Motor neuron (in vitro differentiated cells): Measurements from ENCODE around the gene SLC39A7. TPM values are rescaled to one million over a fixed set of nuclear protein-coding genes. Genes with fewer than 3 reads are reported as not detected.
A peak's percentile ranks its signal among the peaks of the same experiment; 100 is the strongest.

Experiments used
- ATAC-seq, 8 experiments: fragments of 200-7000 bp; cut with Tn5 transposase; replicated peaks in 6 of 8; 2 replicates each; pipeline ENCODE4 v1.8.0; 2021; ENCODE audit warnings: mild to moderate bottlenecking in 8 of 8, moderate library complexity in 8 of 8
- H3K27ac ChIP-seq, 2 donors: fragments of 250-450 bp; sonication (Bioruptor Pico); 2 replicates each; pipeline ENCODE4 v1.9.0; 2021; ENCODE audit warnings: antibody characterized with exemption in 2 of 2, mild to moderate bottlenecking in 2 of 2, moderate library complexity in 1 of 2
- H3K4me1 ChIP-seq, 2 donors: fragments of 250-450 bp; sonication (Bioruptor Pico); replicated peaks in 1 of 2; 2 replicates each; pipeline ENCODE4 v1.6.1; 2021; ENCODE audit warnings: antibody characterized with exemption in 2 of 2, mild to moderate bottlenecking in 2 of 2, moderate library complexity in 1 of 2
- H3K4me3 ChIP-seq, 5 donors: fragments of 250-450 bp; sonication (Bioruptor Pico); 2 replicates each; pipeline ENCODE4 v1.9.0; 2021; ENCODE audit warnings: antibody characterized with exemption in 5 of 5, mild to moderate bottlenecking in 5 of 5, moderate library complexity in 4 of 5
- WGBS, 10 experiments: fragments of 450-650 bp; shearing (Covaris generic); methylation state at CpG; one replicate each; pipeline ENCODE4 v1.0.0; 2022; 5-methylcytosine and 5-hydroxymethylcytosine counted together
- in situ Hi-C, 9 experiments: fragments of 400-800 bp; cut with MboI; loops; one replicate each; pipeline ENCODE4 v1.15.0; 2021; ENCODE audit warnings: low sequenced_read_pairs in 9 of 9, low pct_unique_long_range_greater_than_20kb in 2 of 9; ENCODE audit not compliant: unreplicated experiment in 9 of 9
- total RNA-seq, 8 experiments: library from RNA; unstranded; fragments of 300-600 nt; gene quantifications; 2 replicates each; pipeline versions ENCODE4 v1.2.3 to v1.2.4, GENCODE V29; 2022

The SLC39A7 gene
- total RNA-seq, 8 experiments from 2014 or later, result 69.2 to 143 (median 132) TPM

GRCh38 chr6:33248643-33248931 lies 47.9 kb downstream of the SLC39A7 start:
- peak; percentile 1 to 11 (median 6) for ATAC-seq
- 0 to 12% (median 1%) methylated on average over 3 to 12 of the region's 18 CpGs; no CpG with 5 or more reads in 6 of the 10 experiments for WGBS, 10 experiments
- H3K4me1 ChIP-seq, result peaks cover 12 to 14% of the 10 kb centered on the region in 2 donors
- in situ Hi-C loops, result loop anchor here in 7 of 9 experiments (5.0 to 25.0 kb wide), 4 partner anchors 81 to 236 kb away; partner anchors contain the start of gene HLA-DOA (in 5 of the 7)
- H3K4me3 ChIP-seq, result peak overlapping the region; percentile 38 to 52 (median 45)
- H3K27ac ChIP-seq, result no peak overlapping the region

GRCh38 chr6:33248932-33249731 lies 48.5 kb downstream of the SLC39A7 start:
- WGBS, 10 experiments, result 0 to 9% (median 0%) methylated on average over 6 to 33 of the region's 58 CpGs; no CpG with 5 or more reads in 3 of the 10 experiments
- in situ Hi-C loops, result loop anchor here in 7 of 9 experiments (5.0 to 25.0 kb wide), 4 partner anchors 82 to 237 kb away; partner anchors contain the start of gene HLA-DOA (in 5 of the 7)
- H3K4me1 ChIP-seq, result peaks cover 12 to 14% of the 10 kb centered on the region in 2 donors
- peak overlapping the region; percentile 63 to 82 for H3K27ac ChIP-seq
- H3K4me3 ChIP-seq, result peak overlapping the region; percentile 38 to 52 (median 45)
- peak; percentile 86 to 96 (median 90) for ATAC-seq

- in situ Hi-C loops, result loop anchor here in 7 of 9 experiments (5.0 to 25.0 kb wide), 4 partner anchors 83 to 238 kb away; partner anchors contain the start of gene HLA-DOA (in 5 of the 7)
- ATAC-seq, result peak in 6 of 8 experiments; percentile 0 to 22 (median 15)
- Histone ChIP-seq H3K27ac (peak overlapping the region; percentile 63 to 82), H3K4me1 (peaks cover 12 to 14% of the 10 kb centered on the region in 2 donors), H3K4me3 (peak overlapping the region; percentile 38 to 52 (median 45))
- 0 to 55% (median 23%) methylated on average over 1 to 11 of the region's 15 CpGs; no CpG with 5 or more reads in 2 of the 10 experiments for WGBS, 10 experiments
Measured at GRCh38 chr6:33249732-33250630, 49.3 kb downstream of the SLC39A7 start.

GRCh38 chr6:33250731-33251130 lies 50.1 kb downstream of the SLC39A7 start:
- Histone ChIP-seq H3K4me3 (no peak overlapping the region), H3K27ac (no peak overlapping the region), H3K4me1 (peaks cover 12 to 14% of the 10 kb centered on the region in 2 donors)
- 90 to 100% (median 97%) methylated on average over 1 to 11 of the region's 13 CpGs; no CpG with 5 or more reads in 3 of the 10 experiments for WGBS, 10 experiments
- in situ Hi-C loops, result no loop called here
- no peak for ATAC-seq

- H3K4me1 ChIP-seq, result peaks cover 12 to 14% of the 10 kb centered on the region in 2 donors
- no peak overlapping the region for H3K27ac ChIP-seq
- ATAC-seq, result no peak
- 51 to 100% (median 94%) methylated on average over 3 to 6 of the region's 6 CpGs for WGBS, 10 experiments
- no peak overlapping the region for H3K4me3 ChIP-seq
- in situ Hi-C loops, result no loop called here
Measured at GRCh38 chr6:33251395-33252012, 50.8 kb downstream of the SLC39A7 start.

GRCh38 chr6:33252759-33253158 lies 52.1 kb downstream of the SLC39A7 start:
- in situ Hi-C loops, result no loop called here
- ATAC-seq, result no peak
- H3K27ac ChIP-seq, result no peak overlapping the region
- peaks cover 12% of the 10 kb centered on the region in 2 donors for H3K4me1 ChIP-seq
- H3K4me3 ChIP-seq, result no peak overlapping the region

Other genes with a start within 250 kb of the SLC39A7 start
- gene HLA-DMA, start 247.8 kb upstream of the SLC39A7 start, total RNA-seq, result 1 to 10 TPM in 4 of 8 experiments, under 1 TPM in 4; 0.46 to 6.1 (median 1.3) TPM
- 100 to 1,000 TPM; 124 to 401 (median 193) TPM for gene BRD2, start 232.3 kb upstream of the SLC39A7 start, total RNA-seq
- 1 to 10 TPM in 1 of 8 experiments, under 1 TPM in 7; 0.21 to 1.3 (median 0.54) TPM for gene HLA-DOA, start 191.3 kb upstream of the SLC39A7 start, total RNA-seq
- 1 to 10 TPM in 2 of 8 experiments, under 1 TPM in 6; 0.09 to 6.9 (median 0.40) TPM for gene HLA-DPA1, start 127.2 kb upstream of the SLC39A7 start, total RNA-seq
- gene HLA-DPB1, start 124.9 kb upstream of the SLC39A7 start, total RNA-seq, result 10 to 100 TPM in 1 of 8 experiments, 1 to 10 TPM in 6, under 1 TPM in 1; 0.55 to 16.5 (median 2.1) TPM
- gene COL11A2, start 8.4 kb upstream of the SLC39A7 start, total RNA-seq, result 1 to 10 TPM in 7 of 8 experiments, under 1 TPM in 1; 0.71 to 3.4 (median 2.0) TPM
- gene RXRB, start 202 bp upstream of the SLC39A7 start, total RNA-seq, result 10 to 100 TPM; 19.3 to 52.0 (median 35.4) TPM
- gene HSD17B8, start 3.8 kb downstream of the SLC39A7 start, total RNA-seq, result 10 to 100 TPM in 4 of 8 experiments, 1 to 10 TPM in 4; 8.7 to 26.6 (median 9.9) TPM
- 10 to 100 TPM; 17.2 to 43.0 (median 34.5) TPM for gene RING1, start 7.6 kb downstream of the SLC39A7 start, total RNA-seq
- 10 to 100 TPM; 21.8 to 66.1 (median 33.8) TPM for gene VPS52, start 71.0 kb downstream of the SLC39A7 start, total RNA-seq
- gene RPS18, start 71.2 kb downstream of the SLC39A7 start, total RNA-seq, result 1,000 to 10,000 TPM; 3,773 to 8,538 (median 6,042) TPM
- gene B3GALT4, start 76.3 kb downstream of the SLC39A7 start, total RNA-seq, result 1 to 10 TPM; 1.5 to 6.0 (median 5.1) TPM
- 100 to 1,000 TPM in 3 of 8 experiments, 10 to 100 TPM in 5; 31.4 to 108 (median 50.5) TPM for gene WDR46, start 88.4 kb downstream of the SLC39A7 start, total RNA-seq
- 100 to 1,000 TPM in 6 of 8 experiments, 10 to 100 TPM in 2; 88.9 to 168 (median 116) TPM for gene PFDN6, start 88.7 kb downstream of the SLC39A7 start, total RNA-seq
- 10 to 100 TPM; 11.4 to 80.6 (median 27.8) TPM for gene RGL2, start 98.1 kb downstream of the SLC39A7 start, total RNA-seq
- gene TAPBP, start 113.2 kb downstream of the SLC39A7 start, total RNA-seq, result 10 to 100 TPM in 5 of 8 experiments, 1 to 10 TPM in 3; 5.2 to 95.0 (median 41.9) TPM
- gene ZBTB22, start 116.9 kb downstream of the SLC39A7 start, total RNA-seq, result 10 to 100 TPM in 7 of 8 experiments, 1 to 10 TPM in 1; 9.5 to 27.4 (median 18.9) TPM
- gene DAXX, start 122.1 kb downstream of the SLC39A7 start, total RNA-seq, result 10 to 100 TPM; 21.4 to 63.6 (median 37.4) TPM
- 10 to 100 TPM in 3 of 8 experiments, 1 to 10 TPM in 5; 1.1 to 49.4 (median 2.5) TPM for gene KIFC1, start 191.0 kb downstream of the SLC39A7 start, total RNA-seq
- gene PHF1, start 210.1 kb downstream of the SLC39A7 start, total RNA-seq, result 10 to 100 TPM; 24.3 to 63.6 (median 44.4) TPM
- gene CUTA, start 217.2 kb downstream of the SLC39A7 start, total RNA-seq, result 100 to 1,000 TPM; 196 to 327 (median 271) TPM
- 10 to 100 TPM in 7 of 8 experiments, 1 to 10 TPM in 1; 5.4 to 21.0 (median 12.9) TPM for gene SYNGAP1, start 219.2 kb downstream of the SLC39A7 start, total RNA-seq